Lung microvascular endothelial cell (primary cell): ENCODE measurements around the gene C1S. TPM values are rescaled to one million over a fixed set of nuclear protein-coding genes. Genes with fewer than 3 reads are reported as not detected.

Experiments used
- DNase-seq, 2 donors: peaks; one replicate each; pipeline versions ENCODE4 v3.0.0 to v3.0.0-alpha.2; 2010; ENCODE audit warnings: low read depth in 2 of 2
- total RNA-seq: library from RNA; depleted of rRNA; stranded (reverse); fragments of >200 nt; gene quantifications from 2 replicates; pipeline ENCODE4 v1.2.1, GENCODE V29; 2014

Gene C1S
- total RNA-seq, 1 donor from 2014 or later, result 0.20 TPM

DNA sequence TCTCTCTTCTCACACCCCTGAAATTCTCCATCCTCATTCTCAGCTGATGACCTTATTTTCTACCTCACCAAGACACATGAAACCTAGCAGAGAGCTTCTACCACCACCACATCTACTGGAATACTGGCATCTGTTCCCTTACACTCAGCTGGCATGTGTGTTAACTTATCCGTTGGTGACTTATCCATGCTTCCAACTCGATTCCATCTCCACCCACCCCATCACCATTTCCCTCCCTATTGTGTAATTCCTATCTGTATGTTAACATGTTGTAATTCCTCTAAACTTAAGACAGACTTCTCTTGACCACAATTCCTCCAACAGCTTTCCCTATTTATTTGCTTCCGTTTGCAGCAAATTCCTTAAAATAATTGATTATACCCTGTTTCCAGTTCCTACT, 15.4 kb downstream of the C1S start:
- DNase-seq, result no peak

DNA sequence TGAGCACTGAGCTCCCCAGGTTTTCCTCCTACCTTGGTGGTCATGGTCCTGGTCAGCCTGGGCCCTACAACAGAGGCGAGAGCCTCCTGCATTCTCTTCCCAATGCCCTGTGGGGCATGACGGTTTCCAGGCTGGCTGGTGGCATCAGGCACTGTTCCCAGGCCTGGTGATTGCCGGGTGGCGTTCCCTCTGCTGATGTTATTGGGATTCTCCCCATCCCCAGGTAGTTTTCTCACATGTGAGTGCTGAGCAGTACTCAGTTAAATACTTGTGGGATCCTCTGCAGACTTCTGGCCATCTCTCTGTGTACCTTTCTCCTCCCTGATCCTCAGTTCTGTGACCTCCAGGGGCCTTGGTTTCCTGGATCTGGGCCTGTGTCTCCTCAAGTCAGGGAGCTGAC, 16.0 kb downstream of the C1S start:
- no peak for DNase-seq

DNA sequence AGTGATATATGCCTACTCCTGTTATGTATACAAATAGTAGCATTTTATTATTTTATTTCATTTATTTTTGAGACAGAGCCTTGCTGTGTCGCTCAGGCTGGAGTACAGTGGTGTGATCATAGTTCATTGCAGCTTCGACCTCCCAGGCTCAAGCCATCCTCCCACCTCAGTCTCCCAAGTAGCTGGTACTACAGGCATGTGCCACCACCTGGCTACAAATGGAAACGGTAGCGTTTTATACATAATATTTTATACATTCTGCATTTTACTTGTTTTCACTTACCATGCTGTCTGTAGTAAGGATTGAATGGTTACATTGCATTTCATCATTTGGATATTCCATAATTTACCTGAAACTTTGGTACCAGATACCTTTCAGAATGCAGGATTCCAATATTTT, 17.6 kb downstream of the C1S start:
- no peak for DNase-seq

DNA sequence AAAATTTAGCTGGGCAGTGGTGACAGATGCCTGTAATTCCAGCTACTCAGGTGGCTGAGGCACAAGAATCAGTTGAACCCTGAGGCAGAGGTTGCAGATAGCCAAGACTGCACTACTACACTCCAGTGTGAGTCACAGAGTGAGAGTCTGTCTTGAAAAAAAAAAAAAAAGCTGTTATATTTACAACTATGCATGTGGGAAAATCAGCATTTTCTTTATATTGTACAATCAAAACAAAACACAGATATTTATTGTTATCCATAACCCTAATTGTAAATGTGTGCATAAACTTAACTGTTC, 19.3 kb downstream of the C1S start:
- DNase-seq, result peak in 1 of 2 donors; percentile 35

DNA sequence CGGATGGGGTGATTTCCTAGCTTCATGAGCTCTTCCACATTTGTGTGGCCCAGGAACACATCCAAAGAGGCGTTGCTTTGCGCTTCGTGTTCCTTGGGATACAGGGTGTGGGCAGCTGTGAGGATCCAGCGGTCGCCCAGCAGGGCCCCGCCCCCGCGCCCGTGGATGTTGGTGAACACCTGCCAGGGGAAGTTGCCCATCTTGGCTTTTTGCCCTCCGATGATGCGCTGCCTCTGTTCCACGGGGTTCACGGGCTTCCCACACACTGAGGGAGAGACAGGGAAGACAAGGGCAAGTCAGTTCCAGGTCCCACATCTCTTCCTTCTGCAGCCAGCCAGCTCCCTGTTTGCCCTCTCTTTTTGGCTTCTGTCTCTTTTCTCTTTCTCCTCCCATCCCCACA, 20.5 kb downstream of the C1S start:
- DNase-seq, result no peak

DNA sequence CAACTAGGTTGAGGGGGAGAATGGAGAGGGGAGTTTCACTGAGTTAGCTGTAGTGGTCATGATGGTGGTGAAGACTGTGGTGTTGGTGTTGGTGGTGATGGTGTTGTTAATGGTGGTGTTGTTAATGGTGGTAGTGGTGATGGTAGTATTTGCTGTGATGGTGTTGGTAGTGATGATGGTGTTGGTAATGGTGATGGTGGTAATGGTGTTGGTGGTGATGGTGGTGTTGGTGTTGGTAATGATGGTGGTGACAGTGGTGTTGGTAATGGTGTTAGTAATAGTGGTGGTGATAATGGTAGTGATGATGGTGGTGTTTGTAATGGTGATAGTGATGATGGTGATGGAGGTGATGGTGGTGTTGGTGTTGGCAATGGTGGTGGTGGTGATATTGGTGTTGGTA, 22.6 kb downstream of the C1S start:
- no peak for DNase-seq

DNA sequence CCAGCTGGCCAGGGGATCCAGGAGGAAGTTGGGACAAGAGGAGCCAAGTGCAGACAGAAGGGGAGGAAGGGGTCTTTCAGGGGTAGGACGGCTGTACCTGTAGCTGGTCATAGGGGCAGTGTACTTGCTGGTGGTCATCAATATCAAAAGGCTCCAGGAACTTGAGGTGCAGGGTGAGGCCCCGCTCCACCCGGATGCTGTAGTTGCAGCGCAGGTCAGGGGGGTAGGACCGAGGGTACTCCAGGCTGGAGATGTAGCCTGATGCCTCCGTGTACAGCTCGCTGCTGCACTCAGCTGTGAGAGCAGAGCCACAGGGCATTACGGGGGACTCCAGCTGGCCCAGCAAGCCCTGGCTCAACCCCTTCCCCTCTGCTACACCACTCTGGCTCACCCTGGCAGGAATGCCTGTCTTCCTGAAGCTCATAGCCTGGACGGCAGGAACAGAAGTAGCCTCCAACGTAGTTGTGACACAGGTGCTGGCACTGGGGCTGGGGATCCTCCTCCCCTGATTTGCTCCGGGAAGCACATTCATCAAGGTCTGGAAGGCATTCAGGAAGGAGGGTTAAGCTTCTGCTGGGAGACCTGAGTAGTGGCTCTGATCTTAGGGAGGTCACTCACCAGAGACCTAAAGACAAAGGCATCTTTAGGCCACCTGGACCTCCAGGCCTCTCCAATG, 28.8 kb downstream of the C1S start:
- DNase-seq, result no peak

DNA sequence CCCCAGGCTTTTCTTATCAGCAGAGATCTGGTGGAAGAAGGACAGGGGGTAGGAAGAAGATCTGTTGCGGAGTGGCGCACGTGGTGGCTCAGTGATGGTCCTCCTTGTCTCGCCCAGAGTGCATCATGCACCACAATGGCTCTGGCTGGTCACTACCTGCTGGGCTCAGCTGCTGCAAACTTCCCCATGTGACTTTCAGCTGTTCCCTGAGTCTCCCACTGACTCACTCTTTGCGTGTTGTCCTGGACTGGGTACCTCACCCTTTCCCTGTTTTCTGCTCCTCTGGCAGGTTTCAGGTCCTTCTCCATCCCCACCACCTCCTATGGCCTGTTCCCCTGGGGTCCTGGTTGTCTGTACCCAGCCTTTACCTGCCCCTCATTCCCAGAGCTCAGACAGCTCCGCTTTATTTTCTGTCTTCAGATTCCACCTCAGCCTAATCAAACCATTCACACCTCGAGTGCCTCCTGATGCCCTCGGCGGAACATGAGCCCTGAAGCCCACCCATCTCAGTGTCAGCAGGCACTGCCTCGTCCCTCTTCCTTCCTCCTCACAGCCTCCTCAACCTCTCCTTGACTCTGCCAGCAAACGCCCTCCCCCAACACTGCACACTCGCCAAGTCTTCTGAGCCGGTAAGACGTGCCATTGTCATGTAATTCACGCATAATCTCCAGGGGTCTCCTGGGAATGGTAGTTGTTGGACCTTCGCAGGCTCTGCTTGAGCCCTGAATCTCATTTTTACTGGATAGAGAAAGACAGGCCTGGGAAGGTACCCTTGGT, 29.9 kb downstream of the C1S start:
- no peak for DNase-seq

DNA sequence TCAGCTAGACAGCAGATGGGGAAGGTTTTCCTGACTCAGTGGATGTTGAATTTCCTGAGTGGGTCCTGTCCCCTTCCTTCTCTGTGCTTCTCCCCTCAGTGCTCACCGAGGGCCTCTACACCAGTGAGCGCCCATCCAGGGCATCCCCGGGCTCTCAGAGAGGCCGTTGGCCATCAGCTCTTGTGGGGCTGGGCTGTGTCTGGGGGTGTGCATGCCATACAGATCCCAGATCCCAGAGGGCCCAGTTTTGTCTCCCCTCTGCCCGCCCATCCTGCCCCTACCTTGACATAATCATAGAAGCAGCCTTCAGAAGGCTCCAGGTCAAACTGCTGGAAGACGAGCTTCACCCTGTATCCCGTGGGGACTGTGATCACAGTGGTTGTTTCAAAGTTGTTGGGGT, 30.7 kb downstream of the C1S start:
- no peak for DNase-seq

DNA sequence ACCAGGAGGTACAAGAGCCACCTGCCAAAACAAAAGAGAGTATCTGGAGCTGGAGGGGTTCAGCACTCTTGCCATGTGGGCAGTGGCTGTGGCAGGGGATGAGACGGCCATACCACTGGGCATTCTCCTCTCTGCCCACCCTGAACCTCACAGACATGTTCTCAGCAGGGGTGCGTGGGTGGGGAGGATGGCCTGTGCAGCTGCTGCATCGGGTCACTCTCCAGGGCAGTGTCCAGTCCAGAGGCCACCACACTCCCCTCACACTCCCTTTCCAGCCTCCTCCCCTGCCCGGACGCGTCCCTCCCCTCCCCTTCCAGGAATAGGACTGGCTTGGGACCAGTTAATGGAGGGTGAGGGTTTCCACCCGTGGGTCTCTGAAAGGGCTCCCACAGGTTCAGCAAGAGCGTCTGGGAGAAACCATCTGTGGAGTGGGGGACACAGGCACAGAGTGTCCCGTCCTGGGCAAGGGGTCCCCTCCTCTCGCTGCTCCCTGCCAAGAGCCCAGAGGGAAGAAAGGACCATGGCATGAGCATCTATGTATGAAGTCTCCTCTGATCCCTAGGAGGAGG, 31.2 kb downstream of the C1S start:
- DNase-seq, result no peak

DNA sequence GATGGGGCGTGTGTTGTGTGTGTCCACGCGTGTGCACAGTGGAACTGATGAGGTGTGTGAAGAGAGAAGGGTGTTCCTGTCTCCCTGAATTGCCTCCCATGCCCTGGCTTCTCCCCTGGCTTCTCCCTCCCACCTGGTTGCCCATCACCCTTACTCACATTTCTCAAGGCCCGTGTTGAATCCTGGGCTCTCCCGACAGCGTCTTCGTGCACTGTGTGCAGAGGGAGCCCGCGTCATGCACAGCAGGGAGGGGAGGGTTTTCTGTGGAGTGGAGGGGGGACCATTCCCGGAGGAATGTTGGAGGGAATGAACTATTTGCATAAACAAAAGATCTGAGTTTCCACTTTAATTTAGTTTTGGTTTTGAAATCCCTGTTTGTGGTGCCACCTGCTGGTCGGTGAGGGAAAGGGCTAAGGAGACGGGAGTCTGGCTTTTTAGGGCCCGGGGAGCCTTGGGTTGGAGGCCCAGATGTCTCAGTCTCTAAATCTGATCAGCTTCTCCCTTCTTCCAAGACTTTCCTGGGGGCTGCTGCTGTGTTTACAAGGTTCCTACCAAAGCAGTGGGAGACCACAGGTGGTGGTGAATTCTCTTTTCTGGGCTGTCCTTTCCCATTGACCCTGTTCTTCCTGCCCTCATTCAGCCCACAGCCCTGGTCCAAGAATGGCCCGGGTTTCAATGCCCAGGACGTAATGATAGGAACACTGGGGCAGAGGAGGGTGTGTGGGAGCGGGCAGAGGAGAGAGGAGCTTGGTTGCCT, 31.9 kb downstream of the C1S start, which contains the start of gene C1R:
TSS of gene C1R (minus strand) at position 217 of the 757 bp plus-strand sequence. CDS start at position 160, 57 bp downstream.
- DNase-seq, result peak; percentile 67 to 70

DNA sequence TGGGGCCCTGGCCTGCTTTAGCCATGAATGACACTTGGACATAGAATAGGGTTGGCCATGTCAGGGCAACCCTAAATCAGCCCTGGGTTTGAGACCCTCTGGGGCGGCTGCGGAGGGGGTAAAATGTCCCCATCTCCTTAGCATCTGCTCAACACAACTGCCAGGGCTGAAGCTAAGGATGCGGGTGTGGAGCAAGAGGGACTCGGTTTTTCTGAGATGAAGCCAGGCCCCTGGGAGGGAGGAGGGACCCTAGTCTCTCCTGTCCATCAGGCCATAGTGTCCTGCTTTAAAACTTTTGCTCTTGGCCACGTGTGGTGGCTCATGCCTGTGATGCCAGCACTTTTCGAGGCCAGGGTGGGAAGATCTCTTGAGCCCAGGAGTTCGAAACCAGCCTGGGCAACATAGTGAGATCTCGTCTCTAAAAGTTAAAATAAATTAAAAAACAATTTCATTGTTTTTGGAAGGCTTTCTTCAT, 32.5 kb downstream of the C1S start:
- no peak for DNase-seq

DNA sequence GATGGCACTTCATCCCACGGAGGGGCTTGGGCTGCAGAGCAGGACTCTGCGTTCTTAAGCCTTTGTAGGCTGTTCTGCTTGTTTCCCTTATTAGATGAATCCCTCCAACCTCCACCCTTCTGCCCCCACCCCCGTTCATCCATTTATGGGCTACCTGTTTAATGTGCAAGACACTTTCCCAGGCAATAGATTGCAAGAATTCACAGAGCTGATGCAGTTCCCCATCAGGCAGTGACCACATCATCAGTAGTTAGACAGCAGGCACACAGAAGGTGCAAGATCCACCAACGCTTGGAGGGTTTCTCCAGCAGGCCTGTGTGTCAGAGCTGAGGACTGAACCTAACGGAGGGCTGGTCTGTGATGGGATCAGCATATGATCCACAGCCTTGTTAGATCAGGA, 33.0 kb downstream of the C1S start:
- DNase-seq, result no peak

DNA sequence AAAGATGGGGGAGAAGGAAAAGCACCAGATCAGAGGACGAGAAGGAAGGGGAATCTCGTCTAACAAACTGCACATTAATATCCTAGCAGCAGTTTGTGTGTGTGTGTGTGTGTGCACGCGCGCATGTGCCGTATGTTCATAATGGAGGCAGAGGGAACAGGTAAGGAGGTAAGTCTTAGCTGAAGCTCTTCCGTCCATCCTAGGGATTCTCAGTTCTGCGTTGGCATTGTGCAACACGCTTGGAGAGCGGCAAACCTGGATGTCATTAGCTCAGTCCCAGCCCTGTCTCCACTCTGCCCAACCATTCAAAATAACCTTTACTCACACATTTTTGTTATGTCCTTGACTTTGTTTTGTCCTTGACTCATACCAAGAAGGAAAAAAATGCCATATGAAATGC, 33.4 kb downstream of the C1S start:
- DNase-seq, result no peak

DNA sequence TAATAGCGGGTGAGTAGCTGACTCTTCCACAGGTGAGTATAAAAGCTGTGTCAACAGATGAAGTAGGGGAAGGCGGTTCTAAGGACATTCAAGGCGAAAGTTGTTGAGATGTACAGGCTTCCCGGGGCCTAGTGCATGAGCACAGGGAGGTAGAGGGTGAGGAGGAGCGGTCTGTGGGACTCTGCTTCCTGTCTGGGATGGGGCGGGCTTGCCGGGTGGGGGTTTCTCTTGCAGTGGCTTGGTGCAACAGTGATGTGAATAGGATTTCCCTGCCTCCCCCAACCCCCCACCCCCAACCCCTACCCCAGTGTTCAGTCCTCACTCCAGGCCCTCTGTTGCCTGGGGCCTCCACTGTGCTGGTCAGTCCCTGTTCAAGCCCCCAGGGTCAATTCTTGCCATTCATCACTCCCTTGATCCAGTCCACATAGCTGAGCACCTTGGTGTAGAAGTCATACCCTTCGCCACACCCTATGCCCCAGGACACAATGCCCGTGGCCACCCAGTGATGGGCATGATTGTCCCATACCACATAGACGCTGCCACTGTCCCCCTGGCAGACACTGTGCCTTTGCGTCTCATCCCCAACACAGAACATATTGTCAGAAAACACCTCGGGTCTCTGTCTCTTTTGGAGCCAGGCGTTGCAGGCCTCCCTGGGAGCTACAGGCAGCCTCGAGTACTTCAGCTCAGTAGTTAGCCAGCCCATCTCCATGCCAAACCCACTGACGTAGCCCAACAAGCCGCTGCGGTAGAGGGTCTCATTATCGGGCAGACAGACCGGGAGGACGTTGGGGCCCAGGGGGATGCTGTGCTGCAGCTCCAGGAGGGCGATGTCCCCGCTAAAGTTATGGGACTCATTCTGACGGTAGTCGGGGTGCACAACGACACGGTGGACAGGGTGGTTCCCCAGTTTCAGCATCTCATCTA, 35.8 kb downstream of the C1S start:
- no peak for DNase-seq

DNA sequence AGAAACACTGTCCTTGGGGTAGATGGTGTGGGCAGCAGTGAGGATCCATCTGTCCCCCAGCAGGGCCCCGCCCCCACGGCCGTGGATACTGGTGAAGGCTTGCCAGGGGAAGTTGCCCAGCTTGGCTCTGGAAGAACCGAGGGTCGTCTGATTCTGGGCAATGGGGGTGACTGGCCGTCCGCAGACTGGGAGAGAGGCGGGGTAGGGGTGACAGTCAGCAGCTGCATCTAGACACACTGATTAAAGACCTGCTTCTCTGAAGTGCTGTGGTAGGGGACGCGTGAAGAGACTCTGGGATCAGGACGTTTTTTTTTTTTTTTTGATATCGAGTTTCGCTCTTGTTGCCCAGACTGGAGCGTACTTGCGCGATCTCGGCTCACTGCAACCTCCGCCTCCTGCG, 36.5 kb downstream of the C1S start:
- DNase-seq, result no peak

DNA sequence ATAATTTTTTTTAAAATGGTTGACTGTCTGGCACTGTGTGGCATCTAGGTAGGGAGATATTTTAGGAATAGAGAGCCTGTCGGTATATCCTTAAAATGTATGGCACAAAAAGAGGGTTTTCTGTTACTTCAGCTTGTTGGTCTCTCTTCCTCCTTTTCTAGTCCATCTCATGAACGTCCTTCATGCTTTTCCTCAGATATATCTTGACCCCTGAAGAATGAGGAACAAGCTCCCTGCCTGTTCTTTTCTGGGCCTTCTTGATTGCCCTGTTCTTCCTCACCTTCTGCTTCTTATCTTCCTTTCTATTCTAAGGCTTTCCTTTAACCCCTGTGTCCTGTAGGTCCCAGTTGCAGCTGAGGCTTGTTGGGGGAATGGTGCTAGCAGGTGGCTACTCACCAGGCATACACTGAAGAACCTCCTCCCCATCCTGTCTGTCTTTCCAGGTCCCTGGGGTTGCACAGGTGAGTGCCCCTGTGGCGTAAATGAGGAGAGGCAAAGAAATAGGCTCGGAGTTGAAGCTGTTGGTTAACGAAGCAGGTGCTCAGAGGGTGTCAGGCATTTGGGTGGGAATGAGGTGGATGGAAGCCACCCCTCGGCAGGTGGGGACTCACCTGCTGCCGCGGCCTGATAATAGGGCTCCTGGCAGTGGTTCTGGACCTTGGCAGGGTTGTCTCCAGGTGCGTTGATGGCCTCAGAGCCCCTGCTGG, 38.9 kb downstream of the C1S start:
- no peak for DNase-seq

DNA sequence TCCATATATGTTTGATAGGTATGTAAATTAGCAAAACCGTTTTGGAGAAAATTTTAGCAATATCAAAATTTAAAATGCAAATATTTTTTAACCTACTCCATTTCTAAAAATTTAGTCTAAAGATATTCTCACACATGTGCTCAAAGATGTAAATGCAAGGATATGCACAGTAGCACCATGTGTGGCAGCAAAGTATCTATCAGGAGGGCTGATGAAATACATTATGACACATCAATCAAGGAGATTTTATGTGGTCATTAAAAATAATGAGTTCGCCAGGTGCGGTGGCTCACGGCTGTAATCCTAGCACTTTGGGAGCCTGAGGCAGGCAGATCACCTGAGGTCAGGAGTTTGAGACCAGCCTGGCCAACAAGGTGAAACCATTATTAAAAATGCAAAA, 39.7 kb downstream of the C1S start:
- DNase-seq, result no peak

DNA sequence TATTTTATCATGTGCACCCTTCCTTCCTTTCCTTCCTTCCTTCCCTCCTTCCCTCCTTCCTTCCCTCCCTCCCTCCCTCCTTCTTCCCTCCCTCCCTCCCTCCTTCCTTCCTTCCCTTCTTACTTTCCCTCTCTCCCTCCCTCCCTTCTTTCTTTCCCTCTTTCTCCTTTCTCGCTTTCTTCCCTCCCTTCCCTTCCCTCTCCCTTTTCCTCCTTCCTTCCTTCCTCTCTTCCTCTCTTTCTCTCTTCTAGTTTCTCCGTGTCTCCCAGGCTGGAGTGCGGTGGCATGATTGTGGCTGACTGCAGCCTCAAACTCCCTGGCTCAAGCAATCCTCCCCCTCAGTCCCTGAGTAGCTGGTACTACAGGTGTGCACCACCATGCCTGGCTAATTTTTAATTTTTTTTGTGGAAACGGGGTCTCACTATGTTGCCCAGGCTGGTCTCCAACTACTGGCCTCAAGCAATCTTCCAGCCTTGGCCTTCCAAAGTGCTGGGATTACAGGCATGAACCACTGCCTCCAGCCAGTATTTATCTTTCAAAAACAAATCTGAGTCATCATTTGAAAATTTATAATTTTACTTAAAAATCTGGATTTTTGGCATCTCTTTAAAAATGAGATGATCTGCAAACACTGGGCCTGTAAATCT, 40.7 kb downstream of the C1S start:
- no peak for DNase-seq

DNA sequence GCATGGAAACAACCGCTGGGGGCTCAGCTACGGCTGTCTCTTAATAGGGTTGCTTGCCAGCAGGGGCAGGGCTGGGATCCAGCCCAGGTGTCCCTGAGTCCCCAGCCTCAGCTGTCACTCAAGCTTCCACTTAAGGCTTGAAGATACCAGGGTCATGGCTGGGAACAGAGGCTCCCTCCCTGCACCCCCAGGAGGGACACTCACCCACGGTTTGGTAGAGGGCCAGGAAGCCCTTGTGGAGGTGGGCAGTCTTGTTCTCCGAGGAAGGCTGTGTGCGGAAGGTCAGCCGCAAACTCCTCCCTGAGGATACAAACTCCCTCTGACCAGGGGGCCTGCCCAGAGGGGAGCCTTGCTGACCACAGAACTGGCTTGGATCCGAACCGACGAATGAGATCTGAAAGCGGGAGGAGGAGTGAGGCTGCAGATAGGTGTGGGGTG, 41.2 kb downstream of the C1S start:
- DNase-seq, result no peak
